Osteoblast (primary cell): ENCODE results near the gene SLC25A11. TPM values are rescaled to one million over a fixed set of nuclear protein-coding genes. Genes with fewer than 3 reads are reported as not detected.

Experiments used
- DNase-seq: peaks from one replicate; pipeline ENCODE4 v3.0.0; 2011; ENCODE audit warnings: low spot score, mixed read lengths; ENCODE audit not compliant: insufficient read length; ENCODE audit errors: missing footprints
- H2AFZ ChIP-seq: 2 replicates; pipeline ENCODE4 v1.6.0; 2011; ENCODE audit warnings: mild to moderate bottlenecking, low read length
- H3K27ac ChIP-seq: 2 replicates; pipeline ENCODE4 v1.5.1; 2011; ENCODE audit warnings: mild to moderate bottlenecking, low read depth, low read length, moderate library complexity
- H3K27me3 ChIP-seq: 2 replicates; pipeline ENCODE4 v1.6.0; 2012; ENCODE audit warnings: mild to moderate bottlenecking, control low read depth, inconsistent platforms, low read length, moderate library complexity; ENCODE audit not compliant: insufficient read depth
- H3K36me3 ChIP-seq: 2 replicates; pipeline ENCODE4 v1.5.1; 2011; ENCODE audit warnings: mild to moderate bottlenecking, low read length, control low read depth, moderate library complexity; ENCODE audit not compliant: insufficient read depth
- H3K4me1 ChIP-seq: 2 replicates; pipeline ENCODE4 v1.5.1; 2011; ENCODE audit warnings: mild to moderate bottlenecking, low read length, control low read depth, moderate library complexity; ENCODE audit not compliant: insufficient read depth
- H3K4me2 ChIP-seq: 2 replicates; pipeline ENCODE4 v1.6.0; 2011; ENCODE audit warnings: mild to moderate bottlenecking, low read length; ENCODE audit not compliant: insufficient read depth
- H3K4me3 ChIP-seq: fragments of 200-600 bp; sonication (generic); 3 replicates; pipeline ENCODE4 v1.5.1; 2012; ENCODE audit warnings: mild to moderate bottlenecking, low read length, inconsistent platforms; ENCODE audit not compliant: insufficient read depth
- H3K79me2 ChIP-seq: 2 replicates; pipeline ENCODE4 v1.6.0; 2012; ENCODE audit warnings: mild to moderate bottlenecking, low read length, control low read depth, inconsistent platforms; ENCODE audit not compliant: insufficient read depth
- H3K9me3 ChIP-seq: 2 replicates; pipeline ENCODE4 v1.5.1; 2011; ENCODE audit warnings: low read depth, low read length, control low read depth
- H4K20me1 ChIP-seq: 2 replicates; pipeline ENCODE4 v1.6.0; 2012; ENCODE audit warnings: mild to moderate bottlenecking, low read length, control low read depth; ENCODE audit not compliant: insufficient read depth
- total RNA-seq: library from RNA; depleted of rRNA; stranded (reverse); fragments of >200 nt; gene quantifications from 2 replicates; pipeline ENCODE4 v1.2.3, GENCODE V29; 2012
- TF ChIP-seq, protein P1 (sequence below): IDR thresholded peaks from 2 replicates; pipeline ENCODE4 v1.5.1; 2011; ENCODE audit warnings: mild to moderate bottlenecking, low read depth, low read length, moderate library complexity; ENCODE audit errors: extremely low read depth

The SLC25A11 gene
- total RNA-seq, 1 donor: 47.4 TPM

DNA sequence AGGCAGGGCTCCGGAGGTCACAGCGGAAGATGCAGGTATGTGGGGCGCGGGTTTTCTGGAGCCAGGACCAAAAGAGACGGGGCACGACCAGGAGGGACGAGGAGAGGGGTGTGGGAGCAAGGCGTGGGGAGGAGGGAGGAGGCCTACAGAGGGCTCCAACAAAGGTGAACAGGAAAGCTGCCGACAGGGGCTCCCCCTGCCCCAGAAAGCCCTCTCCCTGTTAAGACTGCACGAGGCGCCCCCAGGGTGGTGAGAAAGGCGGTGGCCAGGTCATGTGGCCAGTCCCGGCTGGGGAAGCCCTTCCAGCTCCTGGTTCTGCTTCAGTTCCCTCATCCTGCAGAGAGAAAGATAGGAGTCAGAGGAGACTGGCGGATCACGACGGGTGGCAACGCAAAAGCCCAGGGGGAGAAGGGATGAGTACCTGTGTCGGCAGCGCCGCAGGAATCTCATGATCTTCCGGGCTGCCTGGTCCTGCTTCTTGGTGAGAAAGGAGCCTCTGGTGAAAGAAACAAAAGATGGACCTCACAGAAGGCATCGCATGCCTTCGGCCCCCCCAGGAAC lies 28.7 kb upstream of the SLC25A11 start:
- no peaks in the 10 kb centered on the region for H3K9me3 ChIP-seq
- H3K27me3 ChIP-seq: no peaks in the 10 kb centered on the region
- peaks cover 34% of the 10 kb centered on the region for H3K4me1 ChIP-seq
- H3K79me2 ChIP-seq: peaks cover 17% of the 10 kb centered on the region
- H3K36me3 ChIP-seq: peaks cover 29% of the 10 kb centered on the region
- TF ChIP-seq, protein P1, sequence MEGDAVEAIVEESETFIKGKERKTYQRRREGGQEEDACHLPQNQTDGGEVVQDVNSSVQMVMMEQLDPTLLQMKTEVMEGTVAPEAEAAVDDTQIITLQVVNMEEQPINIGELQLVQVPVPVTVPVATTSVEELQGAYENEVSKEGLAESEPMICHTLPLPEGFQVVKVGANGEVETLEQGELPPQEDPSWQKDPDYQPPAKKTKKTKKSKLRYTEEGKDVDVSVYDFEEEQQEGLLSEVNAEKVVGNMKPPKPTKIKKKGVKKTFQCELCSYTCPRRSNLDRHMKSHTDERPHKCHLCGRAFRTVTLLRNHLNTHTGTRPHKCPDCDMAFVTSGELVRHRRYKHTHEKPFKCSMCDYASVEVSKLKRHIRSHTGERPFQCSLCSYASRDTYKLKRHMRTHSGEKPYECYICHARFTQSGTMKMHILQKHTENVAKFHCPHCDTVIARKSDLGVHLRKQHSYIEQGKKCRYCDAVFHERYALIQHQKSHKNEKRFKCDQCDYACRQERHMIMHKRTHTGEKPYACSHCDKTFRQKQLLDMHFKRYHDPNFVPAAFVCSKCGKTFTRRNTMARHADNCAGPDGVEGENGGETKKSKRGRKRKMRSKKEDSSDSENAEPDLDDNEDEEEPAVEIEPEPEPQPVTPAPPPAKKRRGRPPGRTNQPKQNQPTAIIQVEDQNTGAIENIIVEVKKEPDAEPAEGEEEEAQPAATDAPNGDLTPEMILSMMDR: no peak
- H2AFZ ChIP-seq: peak overlapping the region; percentile 72
- peak overlapping the region; percentile 89 for H3K4me3 ChIP-seq
- no peaks in the 10 kb centered on the region for H4K20me1 ChIP-seq
- H3K4me2 ChIP-seq: peak overlapping the region; percentile 90
- peak overlapping the region; percentile 96 for H3K27ac ChIP-seq
- no peak for DNase-seq

DNA sequence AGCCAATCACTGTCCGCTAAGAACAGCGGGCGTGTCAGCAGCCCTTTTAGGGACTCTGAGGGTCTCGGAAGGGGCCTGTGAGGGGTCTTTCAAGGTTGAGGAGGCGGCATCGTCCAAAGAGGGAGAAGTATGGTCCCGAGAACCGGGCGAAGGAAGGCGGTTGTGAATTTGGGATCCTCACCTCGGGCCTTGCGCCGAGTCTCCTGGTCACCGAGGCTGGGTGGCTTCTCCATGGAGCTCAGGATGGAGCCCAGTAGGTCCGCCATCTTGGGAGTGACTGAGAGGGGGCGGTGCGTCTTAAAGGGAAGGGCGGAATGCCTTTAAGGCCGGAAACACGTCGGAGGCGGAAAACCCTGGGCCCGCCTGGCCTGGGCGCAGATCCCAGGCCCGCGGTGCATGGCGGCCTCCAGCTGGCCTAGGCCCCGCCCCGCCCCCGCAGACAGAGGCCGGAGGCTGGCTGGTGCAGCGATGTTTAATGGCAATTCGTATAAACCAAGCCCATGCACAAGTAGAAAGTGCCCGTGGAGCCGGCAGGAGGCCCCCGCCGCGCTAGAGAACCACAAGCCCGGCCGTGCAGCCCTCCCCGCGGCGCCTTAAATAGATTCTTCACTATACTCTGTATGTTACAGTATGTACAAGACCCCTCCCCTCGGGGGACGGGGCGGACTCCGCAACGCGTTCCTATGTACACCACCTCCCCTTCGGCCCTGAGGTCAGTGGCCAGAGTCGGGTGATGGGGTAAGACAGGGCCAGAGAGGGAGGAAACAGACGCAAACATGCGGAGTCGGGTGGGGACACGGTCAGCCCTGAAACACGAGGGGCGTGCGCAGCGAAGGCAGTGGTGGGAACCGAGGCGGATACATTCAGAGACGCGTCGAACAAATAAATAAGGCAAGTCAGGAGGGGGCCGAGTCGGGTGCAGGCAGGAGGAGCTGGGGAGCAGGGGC lies 28.0 kb upstream of the SLC25A11 start, which contains the start of gene SPAG7:
TSS of gene SPAG7 (minus strand) at position 279 of the 947 bp plus-strand sequence. CDS start at position 266, 13 bp downstream.
- peak; percentile 98 for DNase-seq
- Histone ChIP-seq H3K27me3 (no peaks in the 10 kb centered on the region), H3K79me2 (peaks cover 17% of the 10 kb centered on the region), H3K36me3 (peaks cover 21% of the 10 kb centered on the region), H3K4me2 (peak within 1 kb of the TSS; percentile 90), H3K27ac (peak within 1 kb of the TSS; percentile 96), H3K9me3 (no peaks in the 10 kb centered on the region), H3K4me1 (peaks cover 34% of the 10 kb centered on the region), H3K4me3 (peak within 1 kb of the TSS; percentile 89), H2AFZ (peak within 1 kb of the TSS; percentile 82), H4K20me1 (no peaks in the 10 kb centered on the region)
- TF ChIP-seq, protein P1: peak; percentile 6

DNA sequence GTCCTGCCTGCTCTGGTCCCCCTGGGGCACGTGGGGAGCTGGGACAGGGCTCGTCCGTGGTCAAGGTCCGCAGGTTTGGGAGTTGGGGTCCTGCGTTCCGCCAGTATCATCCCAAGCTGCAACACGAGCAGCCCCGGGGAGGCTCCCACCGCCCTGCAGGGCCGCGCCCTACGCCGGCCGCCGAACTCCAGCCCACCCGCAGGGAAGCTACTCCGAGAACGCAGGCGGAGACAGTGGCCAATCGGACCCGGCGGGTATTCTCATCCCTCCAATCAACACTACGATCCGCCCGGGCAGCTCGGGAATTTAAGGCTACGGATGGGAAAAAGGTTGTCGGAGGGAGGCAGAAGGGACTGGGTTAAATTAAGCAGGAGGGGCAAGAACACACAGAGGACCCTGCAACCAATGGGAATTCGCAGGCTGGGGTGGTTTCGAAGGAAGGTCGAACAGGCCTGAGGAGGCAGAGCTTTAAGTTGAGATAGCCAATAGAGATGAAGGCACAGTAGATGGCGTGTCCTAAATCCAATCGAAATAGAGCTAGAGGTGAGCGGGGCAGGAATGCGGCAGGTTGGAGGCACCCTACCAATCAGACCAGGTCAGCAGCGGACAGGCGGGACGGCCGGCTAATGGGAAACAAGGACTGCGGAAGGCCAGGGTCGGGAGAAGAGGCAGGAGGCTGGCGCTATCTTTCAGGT lies 27.1 kb upstream of the SLC25A11 start:
- peak overlapping the region; percentile 89 for H3K4me3 ChIP-seq
- H3K27me3 ChIP-seq: no peaks in the 10 kb centered on the region
- H3K9me3 ChIP-seq: no peaks in the 10 kb centered on the region
- H3K79me2 ChIP-seq: peaks cover 17% of the 10 kb centered on the region
- H3K4me2 ChIP-seq: peak overlapping the region; percentile 90
- peak overlapping the region; percentile 96 for H3K27ac ChIP-seq
- TF ChIP-seq, protein P1: no peak
- H4K20me1 ChIP-seq: no peaks in the 10 kb centered on the region
- H3K4me1 ChIP-seq: peaks cover 34% of the 10 kb centered on the region
- peak overlapping the region; percentile 27 for H2AFZ ChIP-seq
- H3K36me3 ChIP-seq: peaks cover 14% of the 10 kb centered on the region
- DNase-seq: peak; percentile 99
